Measurements from ENCODE around the gene ATXN1.

- TF ChIP-seq POLR2A (IDR thresholded peaks at IDR 0.05; ENCODE audit: low read length) (no peak), GATA1 (IDR thresholded peaks at IDR 0.05; ENCODE audit: low read depth, low read length) (no peak)
These were observed 369.8 kb downstream of the ATXN1 start for GRCh38 chr6:16391451-16391912.
